ENCODE data around the gene UBE2D1.

Gene UBE2D1

DNA sequence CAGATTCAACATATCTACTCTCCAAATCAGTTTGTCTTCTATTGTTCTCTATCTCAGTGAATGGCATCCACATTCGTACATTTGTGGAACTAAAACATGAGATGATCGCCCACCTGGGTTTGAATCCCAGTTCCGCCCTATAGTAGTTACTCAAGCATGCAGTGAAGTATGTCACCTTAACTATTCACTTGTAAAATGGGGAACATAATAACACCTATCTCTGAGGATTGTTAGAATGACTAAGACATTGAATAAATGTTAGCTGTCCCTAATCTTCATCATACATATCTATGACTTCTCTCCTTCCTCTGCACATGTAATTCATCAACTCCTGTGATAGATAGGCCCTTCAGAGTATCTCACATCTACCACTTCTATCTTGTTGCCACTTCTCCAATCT lies 24.7 kb downstream of the UBE2D1 start:
- Histone ChIP-seq H3K36me3 (no peaks in the 10 kb centered on the region; the same call in 1 of the 2 replicates), H3K4me1 (peaks cover 4% of the 10 kb centered on the region; the same call in 1 of the 2 replicates), H3K27me3 (no peaks in the 10 kb centered on the region), H3K4me3 (ENCODE audit: low read depth, low read length) (no peak overlapping the region), H3K9me3 (no peaks in the 10 kb centered on the region)
- TF ChIP-seq, protein P1, sequence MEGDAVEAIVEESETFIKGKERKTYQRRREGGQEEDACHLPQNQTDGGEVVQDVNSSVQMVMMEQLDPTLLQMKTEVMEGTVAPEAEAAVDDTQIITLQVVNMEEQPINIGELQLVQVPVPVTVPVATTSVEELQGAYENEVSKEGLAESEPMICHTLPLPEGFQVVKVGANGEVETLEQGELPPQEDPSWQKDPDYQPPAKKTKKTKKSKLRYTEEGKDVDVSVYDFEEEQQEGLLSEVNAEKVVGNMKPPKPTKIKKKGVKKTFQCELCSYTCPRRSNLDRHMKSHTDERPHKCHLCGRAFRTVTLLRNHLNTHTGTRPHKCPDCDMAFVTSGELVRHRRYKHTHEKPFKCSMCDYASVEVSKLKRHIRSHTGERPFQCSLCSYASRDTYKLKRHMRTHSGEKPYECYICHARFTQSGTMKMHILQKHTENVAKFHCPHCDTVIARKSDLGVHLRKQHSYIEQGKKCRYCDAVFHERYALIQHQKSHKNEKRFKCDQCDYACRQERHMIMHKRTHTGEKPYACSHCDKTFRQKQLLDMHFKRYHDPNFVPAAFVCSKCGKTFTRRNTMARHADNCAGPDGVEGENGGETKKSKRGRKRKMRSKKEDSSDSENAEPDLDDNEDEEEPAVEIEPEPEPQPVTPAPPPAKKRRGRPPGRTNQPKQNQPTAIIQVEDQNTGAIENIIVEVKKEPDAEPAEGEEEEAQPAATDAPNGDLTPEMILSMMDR (IDR thresholded peaks at IDR 0.05; ENCODE audit: low read depth, low read length): no peak
- DNase-seq: no peak

DNA sequence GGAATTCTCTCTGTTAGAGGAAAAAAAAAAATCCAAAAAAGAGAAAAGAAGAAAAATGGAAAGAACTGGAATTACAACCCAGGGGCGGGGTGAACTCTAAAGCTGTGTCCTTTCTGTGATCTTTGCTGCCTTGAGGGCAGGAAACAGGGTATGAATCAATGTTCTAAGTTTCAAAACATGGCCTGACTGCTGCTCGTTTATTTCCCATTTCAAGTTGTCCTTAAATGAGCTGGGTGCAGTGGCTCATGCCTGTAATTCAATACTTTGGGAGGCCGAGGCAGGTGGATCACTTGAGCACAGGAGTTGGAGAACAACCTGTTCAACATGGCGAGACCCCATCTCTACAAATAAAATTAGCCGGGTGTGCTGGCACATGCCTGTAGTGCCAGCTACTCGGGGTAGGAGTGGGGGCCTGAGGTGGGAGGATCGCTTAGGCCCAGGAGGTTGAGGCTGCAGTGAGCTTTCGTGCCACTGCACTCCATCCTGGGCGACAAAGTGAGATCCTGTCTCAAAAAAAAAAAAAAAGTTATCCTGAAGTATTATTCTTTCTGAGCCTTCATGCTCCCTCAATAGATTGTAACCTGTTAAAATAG lies 25.7 kb downstream of the UBE2D1 start:
- Histone ChIP-seq H3K4me1 (no peaks in the 10 kb centered on the region), H3K27me3 (no peaks in the 10 kb centered on the region), H3K9me3 (no peaks in the 10 kb centered on the region), H3K4me3 (ENCODE audit: low read depth, low read length) (no peak overlapping the region), H3K36me3 (no peaks in the 10 kb centered on the region; the same call in 1 of the 2 replicates)
- no peak for DNase-seq
- TF ChIP-seq, protein P1 (IDR thresholded peaks at IDR 0.05; ENCODE audit: low read depth, low read length): no peak

DNA sequence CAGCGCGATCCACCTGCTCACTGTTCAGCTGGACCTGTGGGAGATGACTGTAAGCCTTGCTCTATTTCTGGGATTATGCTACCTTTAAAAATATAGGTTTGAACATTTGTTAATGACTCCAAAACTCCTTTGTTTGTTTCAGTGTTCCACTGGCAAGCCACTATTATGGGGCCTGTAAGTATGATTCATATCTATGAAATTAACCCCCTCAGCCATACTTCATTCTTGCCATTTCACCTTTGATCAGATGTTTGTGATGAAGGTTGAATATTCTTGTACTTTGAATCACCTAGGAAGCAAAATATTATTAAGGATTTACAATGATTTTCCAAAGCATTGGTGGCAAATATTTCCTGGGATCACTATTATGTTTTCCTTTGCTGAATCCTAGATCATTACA lies 26.5 kb downstream of the UBE2D1 start:
- TF ChIP-seq, protein P1 (IDR thresholded peaks at IDR 0.05; ENCODE audit: low read depth, low read length): no peak
- no peak for DNase-seq
- H3K9me3 ChIP-seq: no peaks in the 10 kb centered on the region
- H3K4me1 ChIP-seq: no peaks in the 10 kb centered on the region
- no peaks in the 10 kb centered on the region for H3K27me3 ChIP-seq
- H3K36me3 ChIP-seq: no peaks in the 10 kb centered on the region; the same call in 1 of the 2 replicates
- no peak overlapping the region for H3K4me3 ChIP-seq (ENCODE audit: low read depth, low read length)

DNA sequence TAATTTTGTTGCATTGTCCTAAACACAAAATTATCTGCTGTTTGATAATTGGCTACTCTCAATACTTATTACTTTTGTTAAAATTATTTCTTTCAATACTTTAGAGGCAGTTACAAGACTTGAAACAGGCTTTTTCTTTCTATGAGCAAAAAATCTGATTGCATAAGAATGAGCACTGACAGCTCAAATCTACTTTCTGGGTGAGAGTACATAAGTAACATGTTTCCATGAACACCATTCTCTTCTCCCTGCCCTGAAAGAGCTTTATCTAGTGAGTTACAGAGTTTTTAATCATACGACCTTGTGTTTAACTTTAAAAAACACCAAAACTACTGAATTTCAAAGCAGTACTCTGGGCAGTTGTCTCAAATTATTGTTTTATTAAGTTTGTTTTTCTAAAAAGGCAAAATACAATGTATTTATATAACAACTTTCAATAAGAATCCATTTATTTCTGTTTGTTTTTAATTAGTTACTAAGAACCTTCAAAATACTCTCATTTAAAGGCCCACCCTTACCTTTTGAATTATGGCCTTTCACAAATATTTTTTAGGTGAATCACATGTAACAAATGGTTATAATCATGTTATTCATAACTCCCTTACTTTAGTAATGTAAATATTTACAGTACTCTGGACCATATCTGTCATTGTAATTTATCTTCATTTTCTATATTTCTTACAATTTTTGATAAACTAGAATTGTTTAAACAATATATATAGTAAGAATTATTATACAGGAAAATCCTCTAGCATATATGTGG lies 27.4 kb downstream of the UBE2D1 start:
- Histone ChIP-seq H3K9me3 (no peaks in the 10 kb centered on the region), H3K36me3 (no peaks in the 10 kb centered on the region; the same call in 1 of the 2 replicates), H3K4me1 (no peaks in the 10 kb centered on the region), H3K4me3 (ENCODE audit: low read depth, low read length) (no peak overlapping the region), H3K27me3 (no peaks in the 10 kb centered on the region)
- TF ChIP-seq, protein P1 (IDR thresholded peaks at IDR 0.05; ENCODE audit: low read depth, low read length): no peak
- DNase-seq: no peak

DNA sequence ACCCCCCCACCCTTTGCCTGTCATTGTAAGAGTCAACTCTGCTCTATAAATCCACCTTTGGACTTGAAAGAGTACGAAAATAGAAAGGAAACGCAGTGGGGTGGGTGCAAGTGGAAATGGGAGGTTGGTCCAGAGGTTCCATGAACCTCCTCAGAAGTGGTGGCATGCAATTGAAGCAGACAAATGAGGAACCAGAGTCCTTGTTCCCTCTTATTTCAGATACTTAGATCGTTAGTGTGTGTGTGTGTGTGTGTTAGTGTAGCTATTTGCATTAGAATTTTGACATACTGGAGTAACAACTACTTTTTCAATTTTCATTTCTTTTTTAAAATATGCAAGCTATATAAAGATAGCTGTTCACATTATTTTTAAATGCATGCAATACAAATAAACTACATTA lies 32.3 kb downstream of the UBE2D1 start:
- Histone ChIP-seq H3K4me3 (ENCODE audit: low read depth, low read length) (no peak overlapping the region), H3K36me3 (no peaks in the 10 kb centered on the region), H3K9me3 (no peaks in the 10 kb centered on the region), H3K4me1 (no peaks in the 10 kb centered on the region), H3K27me3 (no peaks in the 10 kb centered on the region)
- TF ChIP-seq, protein P1 (IDR thresholded peaks at IDR 0.05; ENCODE audit: low read depth, low read length): no peak
- no peak for DNase-seq

DNA sequence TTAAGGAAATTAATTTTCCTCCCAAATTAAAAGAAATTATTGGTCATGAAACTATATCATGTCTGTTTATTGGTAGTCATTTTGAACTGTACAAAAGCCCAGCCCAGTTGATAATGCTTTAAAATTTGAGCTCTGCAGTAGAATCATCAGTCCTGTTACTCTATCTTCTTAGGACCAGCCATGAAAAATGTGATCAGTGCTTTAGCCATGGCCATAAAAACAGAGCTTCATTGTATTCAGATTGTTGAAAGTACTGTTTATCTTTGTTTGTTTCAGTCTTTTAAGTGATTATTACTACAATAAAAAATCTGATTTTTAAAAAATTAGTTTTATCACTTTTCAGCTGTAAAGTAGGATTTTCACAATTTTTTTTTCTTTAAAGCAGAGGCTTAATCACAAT lies 36.7 kb downstream of the UBE2D1 start:
- Histone ChIP-seq H3K27me3 (no peaks in the 10 kb centered on the region), H3K4me1 (no peaks in the 10 kb centered on the region), H3K4me3 (ENCODE audit: low read depth, low read length) (no peak overlapping the region), H3K36me3 (no peaks in the 10 kb centered on the region), H3K9me3 (no peaks in the 10 kb centered on the region)
- TF ChIP-seq, protein P1 (IDR thresholded peaks at IDR 0.05; ENCODE audit: low read depth, low read length): no peak
- DNase-seq: no peak
